Measurements from ENCODE around the gene BLOC1S5.
"Not testable (repeated sequence)": the region's sequence is repeated elsewhere in the genome, so short reads cannot be mapped to it uniquely, and the experiment has no call there.

Gene BLOC1S5

DNA sequence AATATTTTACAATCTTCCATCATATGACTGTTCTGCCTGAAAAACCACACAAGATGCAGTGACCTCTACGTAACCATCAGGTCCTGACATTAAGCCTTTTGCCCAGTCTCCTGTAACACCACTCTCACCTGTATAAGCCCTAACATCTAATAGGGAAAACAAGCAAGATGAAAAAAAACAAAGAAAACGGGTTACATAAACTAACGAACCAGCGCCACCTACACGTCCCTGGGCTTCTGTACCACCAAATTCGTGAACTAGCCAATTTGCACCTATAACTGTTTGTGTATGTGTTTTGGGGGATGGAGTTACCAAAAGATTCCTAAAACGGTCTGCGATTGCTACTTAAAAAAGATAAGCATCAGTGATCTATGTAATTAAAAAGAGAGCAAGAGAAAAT, 70.2 kb downstream of the BLOC1S5 start:
- no peak for DNase-seq (ENCODE audit: low read depth)

DNA sequence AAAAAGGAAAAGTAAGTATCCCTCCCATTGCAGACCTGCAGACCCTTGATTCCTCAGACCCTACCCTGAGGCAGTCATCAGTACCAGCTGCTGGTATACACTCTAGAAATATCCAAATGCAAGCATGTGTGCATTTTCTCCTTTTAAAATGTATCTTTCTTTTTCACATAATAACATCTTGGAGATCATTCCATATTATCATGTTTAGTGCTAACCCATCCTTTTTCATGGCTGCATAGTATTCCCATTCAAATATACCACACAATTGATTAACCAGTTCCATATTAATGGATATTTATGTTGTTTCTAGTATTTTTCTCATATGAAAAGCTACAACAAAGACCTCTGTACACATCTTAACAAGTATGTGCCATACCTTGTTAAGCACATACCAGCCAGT, 70.8 kb downstream of the BLOC1S5 start:
- DNase-seq (ENCODE audit: low read depth) = no peak

- no peak for DNase-seq (ENCODE audit: low read depth)
These were observed 72.0 kb downstream of the BLOC1S5 start for GRCh38 chr6:7992002-7992815.

GRCh38 chr6:7991536-7991935, 72.7 kb downstream of the BLOC1S5 start:
- DNase-seq (ENCODE audit: low read depth) = no peak

DNA sequence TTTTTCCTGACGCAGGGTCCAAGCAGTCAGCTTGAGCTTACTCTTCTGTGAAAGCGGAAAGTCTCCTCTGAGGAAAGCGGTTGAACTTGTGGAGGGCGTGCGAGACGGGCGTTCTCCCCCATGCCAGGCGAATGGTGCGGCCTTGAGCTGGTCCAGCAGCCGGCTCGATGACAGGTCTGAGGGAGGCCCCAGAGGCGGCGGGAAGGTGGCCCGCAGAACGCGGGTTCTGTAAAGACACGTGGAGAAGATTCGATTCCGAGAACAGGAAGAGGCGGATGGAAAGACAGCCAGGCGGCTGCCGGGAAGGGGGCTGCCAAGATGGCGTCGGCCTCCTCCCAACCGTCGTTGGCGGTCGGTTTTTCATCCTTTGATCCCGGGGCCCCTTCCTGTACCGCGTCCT, 78.0 kb downstream of the BLOC1S5 start:
- DNase-seq (ENCODE audit: low read depth) = no peak

- not testable (repeated sequence) for DNase-seq (ENCODE audit: low read depth)
These were observed 80.2 kb downstream of the BLOC1S5 start for GRCh38 chr6:7983967-7984366.

GRCh38 chr6:7979831-7980230, 84.4 kb downstream of the BLOC1S5 start:
- DNase-seq (ENCODE audit: low read depth) = no peak

GRCh38 chr6:7978736-7979135, 85.5 kb downstream of the BLOC1S5 start:
- no peak for DNase-seq (ENCODE audit: low read depth)

GRCh38 chr6:7976485-7977056, 87.6 kb downstream of the BLOC1S5 start:
- no peak for DNase-seq (ENCODE audit: low read depth)

- no peak for DNase-seq (ENCODE audit: low read depth)
These were observed 88.4 kb downstream of the BLOC1S5 start for GRCh38 chr6:7975764-7976146.

GRCh38 chr6:7974938-7975763, 89.0 kb downstream of the BLOC1S5 start:
- DNase-seq (ENCODE audit: low read depth) = peak; percentile 45

DNA sequence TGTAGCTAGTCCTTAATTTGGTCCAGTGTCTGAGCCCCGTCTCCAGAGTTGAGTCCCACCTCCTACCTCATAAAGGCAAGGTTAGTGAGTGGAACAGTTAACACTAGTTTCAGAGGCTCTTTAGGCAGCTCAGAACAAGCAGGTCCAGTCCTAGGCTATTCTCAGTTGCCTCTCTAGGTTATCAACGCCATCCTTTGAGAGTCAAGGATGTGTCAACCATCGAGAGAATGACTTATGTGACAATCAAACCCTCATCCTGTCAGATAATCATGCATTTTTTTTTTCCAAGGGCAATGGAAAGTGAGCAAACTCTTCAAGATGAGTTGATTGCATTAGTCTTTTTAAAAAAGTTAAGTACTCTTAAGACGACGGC, 89.6 kb downstream of the BLOC1S5 start:
- DNase-seq (ENCODE audit: low read depth) = no peak

DNA sequence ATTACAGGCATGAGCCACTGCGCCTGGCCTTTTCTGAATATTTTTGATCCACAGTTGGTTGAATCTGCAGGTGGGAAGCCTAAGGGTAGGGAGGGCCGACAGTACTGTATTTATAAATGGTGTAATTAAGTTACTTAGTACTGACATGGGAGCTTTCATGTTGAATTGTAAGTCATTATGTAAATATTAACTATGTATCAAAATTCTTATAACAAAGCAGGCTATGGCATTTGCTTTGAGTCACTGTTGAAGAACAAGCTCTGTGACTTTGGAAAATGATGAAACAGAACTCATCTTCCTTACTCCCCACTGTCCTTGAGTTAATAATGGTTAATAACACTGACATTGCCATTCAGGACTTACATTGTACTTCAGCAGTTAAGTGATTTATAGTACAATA, 90.6 kb downstream of the BLOC1S5 start:
- DNase-seq (ENCODE audit: low read depth) = no peak

DNA sequence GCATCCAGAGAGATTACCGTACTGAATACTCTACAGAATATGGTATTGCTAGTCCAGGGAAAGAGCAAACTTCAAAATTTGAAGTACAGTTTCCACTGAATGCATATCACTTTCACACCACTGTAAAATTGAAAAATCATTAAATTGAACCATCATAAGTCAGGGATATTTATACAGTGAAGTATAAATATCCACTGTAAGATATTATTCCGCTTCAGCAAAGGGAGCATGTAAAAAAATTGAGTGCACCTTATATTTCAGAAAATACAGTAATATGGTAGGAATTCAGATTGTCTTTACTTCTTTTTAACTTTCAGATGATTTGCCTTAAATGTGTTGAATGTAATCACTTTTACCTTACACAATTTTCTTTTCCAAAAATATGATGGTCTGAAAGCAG, 92.7 kb downstream of the BLOC1S5 start:
- no peak for DNase-seq (ENCODE audit: low read depth)

- DNase-seq (ENCODE audit: low read depth) = no peak
These were observed 93.6 kb downstream of the BLOC1S5 start for GRCh38 chr6:7970616-7971015.
